Stomach (tissue), 19 donors: Measurements from ENCODE around the gene RPP25. TPM values are rescaled to one million over a fixed set of nuclear protein-coding genes. Genes with fewer than 3 reads are reported as not detected.

Source experiments
- DNase-seq, 2 donors: peaks; one replicate each; pipeline versions ENCODE4 v3.0.0 to v3.0.0-alpha.2; 2013 to 2019
- H3K27ac ChIP-seq, 5 donors: fragments of 200-600 bp in 4 of 5; sonication (generic) in 4 of 5; one replicate each; pipeline ENCODE4 v1.5.1; 2013 to 2019; ENCODE audit warnings: mild to moderate bottlenecking in 1 of 5, moderate library complexity in 1 of 5
- H3K27me3 ChIP-seq, 3 donors: fragments of 200-600 bp; sonication (generic); one replicate each; pipeline ENCODE4 v1.5.1; 2017 to 2019; ENCODE audit warnings: mixed run types in 1 of 3
- H3K36me3 ChIP-seq, 4 donors: fragments of 200-600 bp; sonication (generic); 1 replicate in 3 of 4; 2 replicates in 1 of 4; pipeline ENCODE4 v1.5.1; 2016 to 2019
- H3K4me1 ChIP-seq, 4 donors: fragments of 200-600 bp; sonication (generic); one replicate each; pipeline ENCODE4 v1.5.1; 2016 to 2019
- H3K4me3 ChIP-seq, 4 donors: fragments of 200-600 bp; sonication (generic) in 3 of 4; one replicate each; pipeline ENCODE4 v1.5.1; 2016 to 2019; ENCODE audit warnings: mild to moderate bottlenecking in 1 of 4
- H3K9me3 ChIP-seq, 4 donors: fragments of 200-600 bp; sonication (generic); one replicate each; pipeline ENCODE4 v1.5.1; 2016 to 2019
- EP300 ChIP-seq: sonication (generic); formaldehyde crosslinking; IDR thresholded peaks from one replicate; pipeline ENCODE4 v1.6.1; 2017; ENCODE audit warnings: antibody characterized with exemption
- POLR2A ChIP-seq, 4 donors: fragments of 450-650 bp; IDR thresholded peaks; one replicate each; pipeline ENCODE4 v1.6.1; 2016; ENCODE audit warnings: antibody characterized with exemption in 4 of 4, control low read depth in 2 of 4, mild to moderate bottlenecking in 1 of 4, moderate library complexity in 1 of 4
- POLR2AphosphoS5 ChIP-seq, 3 donors: sonication (generic); formaldehyde crosslinking; IDR thresholded peaks; one replicate each; pipeline ENCODE4 v1.6.1; 2016; ENCODE audit warnings: antibody characterized with exemption in 3 of 3
- WGBS, 5 donors: extraction: QIAGEN DNeasy Blood & Tissue Kit in 3 of 5; methylation state at CpG; one replicate each; pipeline versions ENCODE4 v1.1.5 to v1.1.7; 2013 to 2018; 5-methylcytosine and 5-hydroxymethylcytosine counted together
- intact Hi-C: fragments of 100-400 bp; cut with DNase I; formaldehyde crosslinking; loops from one replicate; pipeline ENCODE4 v1.15.1; 2023; ENCODE audit warnings: low total_unique reads
- long read RNA-seq, 10 donors: transcript quantifications; one replicate each; lab custom pipeline, GENCODE V29; 2026
- polyA plus RNA-seq, 3 donors: library from polyadenylated mRNA; stranded (reverse); fragments of 200-250 nt; gene quantifications; one replicate each; pipeline ENCODE4 v1.2.3, GENCODE V29; 2013
- total RNA-seq, 5 donors: library from RNA; depleted of rRNA; stranded (reverse); fragments of >200 nt; gene quantifications; one replicate each; pipeline versions ENCODE4 v1.1.0 to v1.2.3, GENCODE V29; 2014 to 2016
- TF ChIP-seq, protein P1 (sequence below), 7 experiments: fragments of 450-650 bp in 4 of 7; fragments of 200-600 bp in 3 of 7; sonication (generic) in 3 of 7; IDR thresholded peaks; one replicate each; pipeline ENCODE4 v1.5.1; 2016 to 2019; ENCODE audit warnings: antibody characterized with exemption in 7 of 7, control low read depth in 2 of 7, mild to moderate bottlenecking in 1 of 7
- donor health status: healthy with polysubstance abuse.
- donor health status: Bipolar disorder and iron deficiency.
- donor health status: healthy.

The RPP25 gene, protein sequence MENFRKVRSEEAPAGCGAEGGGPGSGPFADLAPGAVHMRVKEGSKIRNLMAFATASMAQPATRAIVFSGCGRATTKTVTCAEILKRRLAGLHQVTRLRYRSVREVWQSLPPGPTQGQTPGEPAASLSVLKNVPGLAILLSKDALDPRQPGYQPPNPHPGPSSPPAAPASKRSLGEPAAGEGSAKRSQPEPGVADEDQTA
- total RNA-seq (10 to 100 TPM in 1 of 5 donors, 1 to 10 TPM in 4; 2.8 to 59.4 (median 7.6) TPM), polyA plus RNA-seq (10 to 100 TPM in 1 of 3 donors, 1 to 10 TPM in 2; 8.7 to 10.1 (median 9.3) TPM)
- long read RNA-seq, donor 1, partial matches to known transcripts = 0 of 4 reads
- long read RNA-seq, donor 1, other reads (novel, unspliced or antisense) = 0 of 4 reads
- long read RNA-seq, donor 2, transcript RPP25-201 (1 exons, 3,049 nt) = major isoform, 7 of 7 reads
- long read RNA-seq, donor 2, partial matches to known transcripts = 0 of 7 reads
- long read RNA-seq, donor 2, other reads (novel, unspliced or antisense) = 0 of 7 reads
- long read RNA-seq, donor 3, partial matches to known transcripts = 0 of 4 reads
- long read RNA-seq, donor 3, other reads (novel, unspliced or antisense) = 0 of 4 reads
- long read RNA-seq, donor 4 = 0 reads
- long read RNA-seq, donor 5, transcript RPP25-201 (1 exons, 3,049 nt) = major isoform, 11 of 11 reads
- long read RNA-seq, donor 5, partial matches to known transcripts = 0 of 11 reads
- long read RNA-seq, donor 5, other reads (novel, unspliced or antisense) = 0 of 11 reads
- long read RNA-seq, donor 6, transcript RPP25-201 (1 exons, 3,049 nt) = major isoform, 16 of 16 reads
- long read RNA-seq, donor 6, partial matches to known transcripts = 0 of 16 reads
- long read RNA-seq, donor 6, other reads (novel, unspliced or antisense) = 0 of 16 reads
- long read RNA-seq, donor 7, transcript RPP25-201 (1 exons, 3,049 nt) = major isoform, 5 of 5 reads
- long read RNA-seq, donor 7, partial matches to known transcripts = 0 of 5 reads
- long read RNA-seq, donor 7, other reads (novel, unspliced or antisense) = 0 of 5 reads
- long read RNA-seq, donor 8, transcript RPP25-201 (1 exons, 3,049 nt) = major isoform, 9 of 9 reads
- long read RNA-seq, donor 8, partial matches to known transcripts = 0 of 9 reads
- long read RNA-seq, donor 8, other reads (novel, unspliced or antisense) = 0 of 9 reads
- long read RNA-seq, donor 9, transcript RPP25-201 (1 exons, 3,049 nt) = major isoform, 7 of 7 reads
- long read RNA-seq, donor 9, partial matches to known transcripts = 0 of 7 reads
- long read RNA-seq, donor 9, other reads (novel, unspliced or antisense) = 0 of 7 reads
- long read RNA-seq, donor 10 = 0 reads

DNA sequence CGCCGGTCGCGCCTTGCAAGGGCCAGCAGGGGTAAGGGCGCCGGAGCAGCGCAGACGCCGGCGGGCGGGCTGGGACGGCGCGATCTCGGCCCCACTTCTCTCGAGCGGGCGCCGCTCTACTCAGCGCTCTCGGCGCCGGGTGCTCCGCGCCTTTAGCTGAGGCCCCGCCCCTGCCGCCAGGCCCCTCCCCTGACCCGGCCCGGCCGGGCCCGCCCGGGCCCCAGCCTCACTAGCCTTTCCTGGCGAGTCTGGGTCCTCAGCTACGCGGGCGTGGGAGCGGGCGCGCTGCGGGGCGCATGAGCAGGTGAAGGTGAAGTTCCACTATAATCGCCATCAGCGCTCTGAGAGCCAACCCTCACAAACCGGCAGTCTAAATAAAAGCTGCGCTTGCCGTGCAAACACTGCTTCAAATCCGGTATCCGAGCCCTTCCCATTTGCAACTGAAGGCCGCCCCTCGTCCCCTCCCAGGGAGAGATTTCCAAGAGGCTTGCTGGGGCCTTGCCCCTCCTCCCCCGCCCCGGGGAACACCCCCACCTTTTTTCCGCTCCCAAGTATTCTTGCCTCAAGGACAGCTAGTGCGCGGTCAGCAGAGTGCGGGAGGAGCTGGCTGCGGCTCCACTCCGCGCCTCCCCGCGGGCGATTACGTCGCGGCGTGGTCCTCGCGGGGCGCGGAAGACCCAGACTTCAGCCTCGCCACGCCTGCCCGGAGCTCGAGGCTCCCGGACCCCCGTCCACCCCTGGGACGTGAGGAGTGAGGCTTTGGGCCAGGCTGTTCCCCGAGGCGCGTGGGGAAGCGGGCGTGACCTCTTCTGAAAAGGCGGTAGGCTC, at the start of gene RPP25:
TSS of gene RPP25 (minus strand) at position 125 of the 828 bp plus-strand sequence. CDS start 189 bp downstream, outside the sequence.
- Histone ChIP-seq H3K27ac (peak within 1 kb of the TSS; percentile 78 to 95 (median 86)), H3K27me3 (peaks cover 0 to 49% (median 0%) of the 10 kb centered on the region in 3 donors), H3K4me1 (peaks cover 46 to 68% (median 63%) of the 10 kb centered on the region in 4 donors), H3K36me3 (no peaks in the 10 kb centered on the region), H3K9me3 (no peaks in the 10 kb centered on the region), H3K4me3 (peak within 1 kb of the TSS; percentile 54 to 79 (median 61))
- TF ChIP-seq POLR2A (IDR thresholded peaks at IDR 0.05) (no peak), POLR2AphosphoS5 (IDR thresholded peaks at IDR 0.05) (peak in 2 of 3 donors; percentile 37 to 55)
- peak; percentile 87 to 88 for DNase-seq
- WGBS, 5 donors = 0% methylated on average over 45 to 83 of the region's 83 CpGs
- intact Hi-C loops = no loop called here

DNA sequence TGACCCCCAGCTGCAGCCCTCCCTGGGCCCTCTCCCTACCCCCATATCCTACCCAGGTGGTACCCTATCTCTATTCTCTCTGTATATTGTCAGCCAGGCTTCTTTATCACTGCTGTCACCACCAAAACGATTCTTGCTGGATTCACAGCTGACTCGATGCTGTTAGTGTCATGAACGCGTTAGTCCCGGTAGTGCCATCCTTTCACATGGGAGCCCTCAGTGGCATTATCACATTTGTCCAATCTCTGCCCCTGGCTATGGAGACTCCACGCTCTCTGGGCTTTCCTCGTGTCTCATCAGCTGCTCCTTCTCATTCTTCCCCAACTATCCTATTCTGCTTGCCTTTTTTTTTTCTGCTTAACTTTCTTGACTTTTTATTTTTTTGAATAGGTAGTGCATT, 45.8 kb upstream of the RPP25 start:
- no peaks in the 10 kb centered on the region for H3K9me3 ChIP-seq
- peaks cover 9 to 17% (median 10%) of the 10 kb centered on the region in 4 donors for H3K4me1 ChIP-seq
- TF ChIP-seq EP300 (no peak), POLR2A (IDR thresholded peaks at IDR 0.05) (no peak), POLR2AphosphoS5 (IDR thresholded peaks at IDR 0.05) (no peak)
- TF ChIP-seq, protein P1, sequence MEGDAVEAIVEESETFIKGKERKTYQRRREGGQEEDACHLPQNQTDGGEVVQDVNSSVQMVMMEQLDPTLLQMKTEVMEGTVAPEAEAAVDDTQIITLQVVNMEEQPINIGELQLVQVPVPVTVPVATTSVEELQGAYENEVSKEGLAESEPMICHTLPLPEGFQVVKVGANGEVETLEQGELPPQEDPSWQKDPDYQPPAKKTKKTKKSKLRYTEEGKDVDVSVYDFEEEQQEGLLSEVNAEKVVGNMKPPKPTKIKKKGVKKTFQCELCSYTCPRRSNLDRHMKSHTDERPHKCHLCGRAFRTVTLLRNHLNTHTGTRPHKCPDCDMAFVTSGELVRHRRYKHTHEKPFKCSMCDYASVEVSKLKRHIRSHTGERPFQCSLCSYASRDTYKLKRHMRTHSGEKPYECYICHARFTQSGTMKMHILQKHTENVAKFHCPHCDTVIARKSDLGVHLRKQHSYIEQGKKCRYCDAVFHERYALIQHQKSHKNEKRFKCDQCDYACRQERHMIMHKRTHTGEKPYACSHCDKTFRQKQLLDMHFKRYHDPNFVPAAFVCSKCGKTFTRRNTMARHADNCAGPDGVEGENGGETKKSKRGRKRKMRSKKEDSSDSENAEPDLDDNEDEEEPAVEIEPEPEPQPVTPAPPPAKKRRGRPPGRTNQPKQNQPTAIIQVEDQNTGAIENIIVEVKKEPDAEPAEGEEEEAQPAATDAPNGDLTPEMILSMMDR (IDR thresholded peaks at IDR 0.05) = no peak
- WGBS, 5 donors = 70 to 75% (median 72%) methylated on average over 7 of the region's 7 CpGs
- H3K4me3 ChIP-seq = no peak overlapping the region
- peaks cover 0 to 4% (median 0%) of the 10 kb centered on the region in 4 donors for H3K36me3 ChIP-seq
- H3K27ac ChIP-seq = no peak overlapping the region
- no peak for DNase-seq
- intact Hi-C loops = no loop called here
- H3K27me3 ChIP-seq = peaks cover 0 to 16% (median 0%) of the 10 kb centered on the region in 3 donors

DNA sequence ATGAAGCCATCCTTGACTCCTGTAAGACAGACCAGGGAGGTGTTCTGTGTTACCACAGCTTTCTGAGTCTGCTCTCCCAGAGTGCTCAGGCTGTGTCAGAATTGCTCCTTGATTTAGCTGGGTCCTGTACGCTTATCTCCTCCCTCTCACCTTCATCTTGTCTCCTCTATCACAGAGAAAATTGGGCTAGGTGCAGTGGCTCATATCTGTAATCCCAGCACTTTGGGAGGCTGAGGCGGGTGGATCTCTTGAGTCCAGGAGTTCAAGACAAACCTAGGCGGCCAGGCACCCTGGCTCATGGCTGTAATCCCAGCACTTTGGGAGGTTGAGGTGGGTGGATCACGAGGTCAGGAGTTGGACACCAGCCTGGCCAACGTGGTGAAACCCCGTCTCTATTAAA, 44.7 kb upstream of the RPP25 start:
- Histone ChIP-seq H3K27ac (no peak overlapping the region), H3K36me3 (no peaks in the 10 kb centered on the region), H3K27me3 (peaks cover 0 to 27% (median 0%) of the 10 kb centered on the region in 3 donors), H3K4me1 (peaks cover 9 to 28% (median 17%) of the 10 kb centered on the region in 4 donors), H3K4me3 (no peak overlapping the region), H3K9me3 (no peaks in the 10 kb centered on the region)
- TF ChIP-seq POLR2A (IDR thresholded peaks at IDR 0.05) = no peak
- TF ChIP-seq, protein P1 (IDR thresholded peaks at IDR 0.05) = no peak
- no peak for TF ChIP-seq EP300
- no peak for TF ChIP-seq POLR2AphosphoS5 (IDR thresholded peaks at IDR 0.05)
- intact Hi-C loops = no loop called here
- DNase-seq = no peak
- 73 to 87% (median 80%) methylated on average over 5 to 6 of the region's 6 CpGs for WGBS, 5 donors

DNA sequence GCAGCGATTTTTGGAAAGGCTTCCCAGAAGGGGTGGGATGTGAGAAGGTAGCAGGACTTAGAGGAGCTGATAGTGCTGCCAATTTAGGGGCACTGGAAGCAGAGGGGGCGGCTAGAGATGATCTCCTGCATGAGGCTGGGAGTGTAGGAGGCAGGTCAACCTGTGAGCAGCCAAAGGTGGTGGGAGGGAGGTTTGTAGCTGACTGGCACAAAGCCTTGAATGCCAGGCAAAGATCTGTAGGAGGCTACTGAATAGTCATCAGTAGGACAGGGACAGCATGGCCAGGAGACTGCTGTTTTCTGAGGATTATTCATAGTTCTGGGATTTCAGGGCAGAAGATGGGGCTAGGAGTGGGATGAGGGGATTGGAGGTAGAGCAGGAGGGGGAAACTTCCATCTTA, 41.0 kb upstream of the RPP25 start:
- intact Hi-C loops = no loop called here
- peaks cover 15 to 41% (median 30%) of the 10 kb centered on the region in 4 donors for H3K4me1 ChIP-seq
- H3K36me3 ChIP-seq = no peaks in the 10 kb centered on the region
- H3K9me3 ChIP-seq = no peaks in the 10 kb centered on the region
- DNase-seq = no peak
- TF ChIP-seq POLR2A (IDR thresholded peaks at IDR 0.05) (no peak), POLR2AphosphoS5 (IDR thresholded peaks at IDR 0.05) (no peak), EP300 (no peak)
- TF ChIP-seq, protein P1 (IDR thresholded peaks at IDR 0.05) = no peak
- WGBS, 5 donors = 55 to 71% (median 64%) methylated on average over 2 of the region's 2 CpGs
- H3K27me3 ChIP-seq = peaks cover 0 to 36% (median 0%) of the 10 kb centered on the region in 3 donors
- H3K4me3 ChIP-seq = no peak overlapping the region
- no peak overlapping the region for H3K27ac ChIP-seq
